ENCODE measurements around the gene GMPPA. TPM values are rescaled to one million over a fixed set of nuclear protein-coding genes. Genes with fewer than 3 reads are reported as not detected.
A peak's percentile ranks its signal among the peaks of the same experiment; 100 is the strongest.

Gene GMPPA
- total and polyA plus RNA-seq, 9 of the 15 experiments (the other 6 are each of a cell fraction or from before 2014, with no cell fraction given) = 7.0 to 101 (median 66.7) TPM

- no peak for TF ChIP-seq U2AF1 (optimal IDR thresholded peaks at IDR 0.05; ENCODE audit: low read depth, low read length)
- no peak for TF ChIP-seq NFRKB (IDR thresholded peaks at IDR 0.05; ENCODE audit: low read depth)
- TF ChIP-seq CTCF (IDR thresholded peaks at IDR 0.05 in 2 of 3, conservative IDR thresholded peaks at IDR 0.05 in 1 of 3; ENCODE audit: insufficient read depth in 2 of 3, low read depth in 1 of 3, low read length in 3 of 3) = no peak
- no peak for TF ChIP-seq ARID2 (IDR thresholded peaks at IDR 0.05)
- TF ChIP-seq GTF2F1 (IDR thresholded peaks at IDR 0.05; ENCODE audit: low read depth, low read length) = no peak
- TF ChIP-seq ZNF354B (CRISPR knock-in tag; IDR thresholded peaks at IDR 0.05) = no peak
- TF ChIP-seq MCM3 (IDR thresholded peaks at IDR 0.05) = no peak
- no peak for TF ChIP-seq HNRNPL (IDR thresholded peaks at IDR 0.05; ENCODE audit: low read depth, low read length)
- no peak for TF ChIP-seq ASH1L (IDR thresholded peaks at IDR 0.05; ENCODE audit: borderline replicate concordance, low read depth, partially characterized antibody)
- no peak for TF ChIP-seq MAFK (IDR thresholded peaks at IDR 0.05; ENCODE audit: low read length)
- TF ChIP-seq SMARCE1 (IDR thresholded peaks at IDR 0.05) = peak; percentile 65
- TF ChIP-seq ATF4 (CRISPR knock-in tag; IDR thresholded peaks at IDR 0.05) = no peak
- no peak; the same call in 1 of the 2 replicates for TF ChIP-seq ZNF175 (CRISPR knock-in tag; IDR thresholded peaks at IDR 0.05; ENCODE audit: low read depth)
- no peak for TF ChIP-seq ZNF584 (CRISPR knock-in tag; IDR thresholded peaks at IDR 0.05; ENCODE audit: low read depth)
- no peak for TF ChIP-seq GMEB1 (CRISPR knock-in tag; IDR thresholded peaks at IDR 0.05)
- TF ChIP-seq ZMIZ1 (IDR thresholded peaks at IDR 0.05; ENCODE audit: low read depth in 2 of 2, low read length in 2 of 2) = no peak
- TF ChIP-seq PRMT5 (CRISPR knock-in tag; IDR thresholded peaks at IDR 0.05) = no peak
- TF ChIP-seq BCL6 (CRISPR knock-in tag; IDR thresholded peaks at IDR 0.05) = no peak
Observed at GRCh38 chr2:219522111-219523030, 23.7 kb downstream of the GMPPA start (continued).

All from K562 (cell line).